Fibroblast of pulmonary artery (primary cell): ENCODE results near the gene PF4V1.

Experiments
- DNase-seq: peaks from one replicate; pipeline ENCODE4 v3.0.0-alpha.2; 2010; ENCODE audit warnings: low read depth
- H3K4me3 ChIP-seq: replicated peaks from 2 replicates; pipeline ENCODE4 v1.5.1; 2011; ENCODE audit warnings: low read depth, mild to moderate bottlenecking, control low read depth, low read length, moderate library complexity
- CTCF ChIP-seq: IDR thresholded peaks from 2 replicates; pipeline ENCODE4 v1.5.1; 2011; ENCODE audit warnings: mild to moderate bottlenecking, control low read depth, low read length, inconsistent platforms; ENCODE audit errors: missing control alignments

Gene PF4V1

DNA sequence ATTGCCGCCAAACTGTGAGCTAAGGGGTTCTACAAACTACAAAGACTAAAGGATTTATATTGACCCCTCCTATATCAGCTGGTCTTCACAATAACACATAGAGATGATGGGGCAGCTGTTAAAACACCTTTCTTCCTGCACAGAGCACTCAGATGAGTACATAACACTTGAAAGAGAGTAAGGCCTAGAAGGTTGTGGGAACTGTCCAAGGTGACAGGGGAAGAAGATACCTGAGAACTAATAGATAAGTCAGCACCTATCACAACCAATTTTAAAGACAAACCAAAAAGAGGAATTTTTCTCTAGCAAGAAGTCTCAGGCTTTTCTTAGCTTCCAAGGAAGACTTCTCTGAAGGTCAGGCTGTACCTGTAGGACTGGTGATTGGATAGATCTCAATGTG, 35.8 kb upstream of the PF4V1 start:
- DNase-seq, result no peak
- TF ChIP-seq CTCF, result no peak
- no peak overlapping the region for H3K4me3 ChIP-seq

- H3K4me3 ChIP-seq, result no peak overlapping the region
- no peak for TF ChIP-seq CTCF
- no peak for DNase-seq
Observed at GRCh38 chr4:73821325-73821724, 31.8 kb upstream of the PF4V1 start.

DNA sequence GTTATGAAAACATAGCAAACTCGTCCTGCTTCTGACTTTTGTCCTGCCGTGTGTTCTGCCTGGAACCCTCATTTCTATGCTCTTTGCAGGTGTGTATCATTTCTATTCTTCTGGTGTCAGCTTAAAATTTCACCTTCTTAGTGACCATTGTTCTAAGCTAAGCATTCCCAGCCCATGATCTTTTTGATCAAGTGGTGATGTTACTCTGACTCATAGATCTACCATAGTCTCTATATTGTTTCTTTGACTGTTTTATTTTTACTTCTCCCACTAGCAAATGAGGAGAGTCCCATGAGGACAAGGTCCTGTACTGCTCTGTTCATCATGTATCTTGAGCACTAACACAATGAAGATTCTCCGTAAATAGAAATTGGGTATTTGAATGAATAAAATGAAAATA, 30.7 kb upstream of the PF4V1 start:
- no peak overlapping the region for H3K4me3 ChIP-seq
- TF ChIP-seq CTCF, result no peak
- no peak for DNase-seq

DNA sequence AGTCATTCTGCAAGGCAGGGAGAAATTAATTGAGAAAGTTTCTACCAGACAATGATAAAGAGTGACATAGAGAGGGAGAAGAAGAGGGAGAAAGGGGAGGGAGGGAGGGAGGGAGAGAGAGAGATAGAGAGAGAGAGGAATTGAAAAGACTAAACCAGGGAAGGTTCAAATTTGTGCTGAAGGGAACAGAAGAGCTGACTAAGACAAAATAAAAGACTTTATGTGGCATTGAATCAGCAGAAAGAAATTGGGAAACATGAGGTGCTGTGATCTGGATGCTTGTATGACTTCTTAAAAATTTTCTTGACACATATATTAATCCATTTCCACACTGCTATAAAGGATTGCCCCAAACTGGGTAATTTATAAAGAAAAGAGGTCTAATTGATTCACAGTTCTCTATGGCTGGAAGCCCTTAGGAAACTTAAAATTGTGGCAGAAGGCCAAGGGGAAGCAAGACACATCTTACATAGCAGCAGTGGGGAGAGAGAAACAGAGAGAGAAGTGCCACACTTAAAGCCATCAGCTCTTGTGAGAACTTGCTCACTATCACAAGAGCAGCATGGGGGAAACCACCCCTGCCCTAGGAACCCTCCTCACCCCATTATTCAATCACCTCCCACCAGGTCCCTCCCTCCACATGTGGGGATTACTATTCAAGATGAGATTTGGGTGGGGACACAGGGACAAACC, 30.1 kb upstream of the PF4V1 start:
- H3K4me3 ChIP-seq, result no peak overlapping the region
- no peak for TF ChIP-seq CTCF
- DNase-seq, result no peak

- TF ChIP-seq CTCF, result no peak
- no peak overlapping the region for H3K4me3 ChIP-seq
- no peak for DNase-seq
Observed at GRCh38 chr4:73823760-73824159, 29.3 kb upstream of the PF4V1 start.

DNA sequence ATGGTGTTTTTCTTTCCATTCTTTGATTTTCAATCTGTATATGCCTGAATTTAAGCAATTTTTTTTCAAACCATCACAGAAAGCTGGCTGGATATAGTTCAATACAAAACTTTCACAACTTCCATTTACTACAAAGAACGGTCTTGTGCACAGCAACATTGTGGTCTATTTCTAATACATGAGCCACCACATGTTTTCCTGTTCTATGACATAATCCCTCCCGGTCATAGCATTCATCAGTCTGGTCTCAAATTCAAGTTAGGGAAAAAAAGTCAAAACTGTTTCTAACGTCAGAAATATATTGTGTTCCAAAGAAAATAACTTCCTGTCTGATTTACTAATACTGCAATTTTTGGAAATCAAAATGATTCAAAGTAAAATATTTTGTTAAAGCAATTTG, 24.1 kb upstream of the PF4V1 start:
- no peak overlapping the region for H3K4me3 ChIP-seq
- DNase-seq, result peak; percentile 83
- TF ChIP-seq CTCF, result no peak

DNA sequence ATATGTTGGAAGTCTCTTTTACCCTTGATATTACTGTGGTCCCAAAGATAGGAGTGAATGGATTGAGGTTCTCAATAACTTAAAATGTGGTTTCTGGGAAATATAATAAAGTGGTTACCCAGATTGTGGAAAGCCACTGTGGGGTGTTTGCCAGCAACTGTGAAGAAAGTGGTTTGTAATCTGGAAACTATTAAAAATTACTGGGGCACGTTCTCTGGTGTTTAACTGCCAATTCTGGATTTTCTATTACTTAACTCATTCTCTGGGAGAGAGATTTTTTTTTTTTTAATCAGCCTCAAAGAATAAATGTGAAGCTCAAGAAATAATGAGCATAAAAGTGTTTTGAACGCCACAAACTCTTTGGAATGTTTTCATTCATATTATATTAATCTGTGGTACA, 21.5 kb upstream of the PF4V1 start:
- H3K4me3 ChIP-seq, result no peak overlapping the region
- TF ChIP-seq CTCF, result no peak
- no peak for DNase-seq
